NCI-H1092 (cell line): ENCODE data around the gene CGB8.

Experiments used
- DNase-seq: peaks from one replicate; lab custom pipeline; 2025; lab: John Stamatoyannopoulos, UW

CGB8 gene

GRCh38 chr19:49006905-49007304 lies 42.0 kb downstream of the CGB8 start:
- no peak for DNase-seq

DNA sequence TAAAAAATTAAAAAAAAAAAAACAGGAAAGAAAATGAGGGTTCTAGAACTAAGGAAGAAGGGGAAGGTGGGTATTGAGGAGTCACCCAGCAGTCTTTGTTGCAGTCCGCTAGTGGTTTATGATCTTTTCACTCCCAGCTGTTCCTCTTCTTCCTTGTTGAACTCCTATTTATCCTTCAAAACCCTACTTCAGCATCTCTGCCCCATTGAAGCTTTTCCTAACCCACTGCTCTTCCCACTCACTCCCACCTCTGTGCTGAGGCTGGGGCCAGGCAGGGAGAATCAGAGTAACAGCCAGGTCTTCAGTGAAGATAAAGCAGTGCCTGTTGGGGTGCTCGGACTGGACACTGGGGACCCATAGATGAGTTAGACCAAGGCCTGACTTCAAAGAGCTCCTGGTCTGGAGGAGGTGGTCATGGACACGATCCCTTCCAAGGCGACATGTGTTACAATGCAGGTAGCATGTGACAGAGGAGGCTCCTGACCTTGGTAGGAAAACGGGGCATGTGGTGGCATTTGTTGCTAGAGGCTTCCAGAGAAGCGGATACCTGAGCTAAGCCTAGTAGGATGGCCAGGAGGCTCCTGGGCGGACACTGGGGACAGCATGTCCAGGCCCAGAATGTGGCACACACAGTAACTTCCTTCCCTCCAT lies 43.8 kb downstream of the CGB8 start:
- no peak for DNase-seq

DNA sequence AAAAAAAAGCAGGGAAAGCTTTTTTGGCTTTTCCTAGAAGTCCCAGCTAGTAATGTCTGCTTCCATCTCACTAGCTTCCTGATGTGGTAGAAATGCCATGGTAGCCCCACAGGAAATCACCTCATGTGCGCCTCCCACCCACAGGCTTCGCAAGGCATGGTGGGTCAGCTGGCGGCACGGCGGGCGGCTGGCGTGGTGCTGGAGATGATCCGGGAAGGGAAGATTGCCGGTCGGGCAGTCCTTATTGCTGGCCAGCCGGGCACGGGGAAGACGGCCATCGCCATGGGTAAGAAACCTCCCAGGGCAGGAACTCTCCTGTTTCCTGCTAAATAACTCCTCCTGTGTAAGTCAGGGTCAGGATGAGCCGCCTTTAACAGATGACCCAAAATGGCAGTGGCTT lies 44.8 kb downstream of the CGB8 start:
- DNase-seq: no peak

DNA sequence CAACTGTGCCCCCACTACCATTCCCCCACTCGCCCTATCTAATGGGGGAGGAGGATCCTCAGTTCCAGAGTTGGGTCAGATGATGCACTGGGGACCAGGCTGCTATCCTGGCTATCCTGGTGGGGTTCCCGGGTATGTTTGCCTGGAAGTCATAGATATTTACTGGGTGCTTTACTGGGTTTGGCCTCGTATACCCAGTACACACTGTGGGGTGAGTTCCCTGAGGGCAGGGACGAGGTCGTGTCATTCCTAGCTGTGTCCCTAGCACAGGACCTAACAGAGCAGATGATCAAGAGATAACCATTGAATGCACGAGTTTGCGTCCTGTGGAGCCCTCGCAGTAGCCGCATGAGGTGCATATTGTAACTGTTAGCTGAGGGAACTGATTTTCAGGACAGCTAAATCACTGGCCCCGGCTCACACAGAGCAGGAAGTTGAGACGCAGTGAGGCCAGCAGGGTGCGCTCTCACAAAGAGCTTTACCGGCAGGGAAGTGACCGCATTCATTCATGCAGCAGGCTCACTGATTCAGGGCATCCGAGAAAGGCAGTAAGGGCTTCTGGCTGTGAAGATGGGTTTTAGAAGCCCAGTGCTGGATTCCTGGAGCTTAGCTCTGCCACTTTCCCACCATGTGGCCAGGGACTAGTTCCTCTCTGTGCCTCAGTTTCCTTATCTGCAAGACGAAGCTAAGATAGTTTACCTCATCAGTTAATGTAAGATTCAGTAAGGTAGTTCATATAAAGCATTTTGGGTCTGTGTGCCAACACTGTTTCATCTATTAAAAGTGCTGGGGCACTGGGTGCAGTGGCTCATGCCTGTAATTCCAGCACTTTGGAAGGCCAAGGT lies 49.2 kb downstream of the CGB8 start:
- DNase-seq: no peak

- DNase-seq: peak; percentile 9
Observed at GRCh38 chr19:48997972-48998371, 50.9 kb downstream of the CGB8 start.
